Measurements from ENCODE around the gene LIPI. TPM values are rescaled to one million over a fixed set of nuclear protein-coding genes. Genes with fewer than 3 reads are reported as not detected.

LIPI gene
- total and polyA plus RNA-seq, 2 of the 13 experiments (the other 11 are each of a cell fraction or from before 2014, with no cell fraction given), result not detected

- no peak for FAIRE-seq
- BruUV-seq (replicated peaks), result no TSS peak
- Histone ChIP-seq H3K4me3 (replicated peaks in 1 of 3; ENCODE audit: insufficient read depth in 1 of 3, low read depth in 2 of 3, low read length in 3 of 3) (no peak overlapping the region), H3K79me2 (ENCODE audit: insufficient read depth, low read length) (no peaks in the 10 kb centered on the region), H4K20me1 (ENCODE audit: insufficient read depth, low read length) (no peaks in the 10 kb centered on the region), H2AFZ (ENCODE audit: low read length) (no peak overlapping the region), H3K9ac (ENCODE audit: insufficient read depth, low read depth, low read length) (no peak overlapping the region), H3K4me1 (ENCODE audit: insufficient read depth, low read length) (no peaks in the 10 kb centered on the region), H3K27me3 (ENCODE audit: control insufficient read depth in 1 of 2, insufficient read depth in 2 of 2, low read length in 2 of 2) (no peaks in the 10 kb centered on the region), H3K4me2 (ENCODE audit: low read depth, low read length) (no peak overlapping the region), H3K36me3 (replicated peaks in 1 of 2; ENCODE audit: control insufficient read depth in 1 of 2, insufficient read depth in 2 of 2, low read length in 2 of 2) (no peaks in the 10 kb centered on the region), H3K9me3 (ENCODE audit: low read length) (no peaks in the 10 kb centered on the region), H3K27ac (ENCODE audit: extremely low read length, insufficient read depth, low read length) (no peak overlapping the region)
- TF ChIP-seq SYNCRIP (IDR thresholded peaks at IDR 0.05; ENCODE audit: insufficient read depth, low read depth, low read length) (no peak), NBN (conservative IDR thresholded peaks at IDR 0.05) (no peak), ZNF260 (CRISPR knock-in tag; IDR thresholded peaks at IDR 0.05; ENCODE audit: borderline replicate concordance, low read depth) (no peak), THAP11 (CRISPR knock-in tag; IDR thresholded peaks at IDR 0.05) (no peak), ZNF343 (CRISPR knock-in tag; IDR thresholded peaks at IDR 0.05) (no peak), SRSF9 (IDR thresholded peaks at IDR 0.05; ENCODE audit: borderline replicate concordance, insufficient read depth, low read depth, low read length, poor library complexity, severe bottlenecking) (no peak)
- TF ChIP-seq, protein P1, sequence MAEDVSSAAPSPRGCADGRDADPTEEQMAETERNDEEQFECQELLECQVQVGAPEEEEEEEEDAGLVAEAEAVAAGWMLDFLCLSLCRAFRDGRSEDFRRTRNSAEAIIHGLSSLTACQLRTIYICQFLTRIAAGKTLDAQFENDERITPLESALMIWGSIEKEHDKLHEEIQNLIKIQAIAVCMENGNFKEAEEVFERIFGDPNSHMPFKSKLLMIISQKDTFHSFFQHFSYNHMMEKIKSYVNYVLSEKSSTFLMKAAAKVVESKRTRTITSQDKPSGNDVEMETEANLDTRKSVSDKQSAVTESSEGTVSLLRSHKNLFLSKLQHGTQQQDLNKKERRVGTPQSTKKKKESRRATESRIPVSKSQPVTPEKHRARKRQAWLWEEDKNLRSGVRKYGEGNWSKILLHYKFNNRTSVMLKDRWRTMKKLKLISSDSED (CRISPR knock-in tag; IDR thresholded peaks at IDR 0.05), result no peak
- TF ChIP-seq, protein P2, sequence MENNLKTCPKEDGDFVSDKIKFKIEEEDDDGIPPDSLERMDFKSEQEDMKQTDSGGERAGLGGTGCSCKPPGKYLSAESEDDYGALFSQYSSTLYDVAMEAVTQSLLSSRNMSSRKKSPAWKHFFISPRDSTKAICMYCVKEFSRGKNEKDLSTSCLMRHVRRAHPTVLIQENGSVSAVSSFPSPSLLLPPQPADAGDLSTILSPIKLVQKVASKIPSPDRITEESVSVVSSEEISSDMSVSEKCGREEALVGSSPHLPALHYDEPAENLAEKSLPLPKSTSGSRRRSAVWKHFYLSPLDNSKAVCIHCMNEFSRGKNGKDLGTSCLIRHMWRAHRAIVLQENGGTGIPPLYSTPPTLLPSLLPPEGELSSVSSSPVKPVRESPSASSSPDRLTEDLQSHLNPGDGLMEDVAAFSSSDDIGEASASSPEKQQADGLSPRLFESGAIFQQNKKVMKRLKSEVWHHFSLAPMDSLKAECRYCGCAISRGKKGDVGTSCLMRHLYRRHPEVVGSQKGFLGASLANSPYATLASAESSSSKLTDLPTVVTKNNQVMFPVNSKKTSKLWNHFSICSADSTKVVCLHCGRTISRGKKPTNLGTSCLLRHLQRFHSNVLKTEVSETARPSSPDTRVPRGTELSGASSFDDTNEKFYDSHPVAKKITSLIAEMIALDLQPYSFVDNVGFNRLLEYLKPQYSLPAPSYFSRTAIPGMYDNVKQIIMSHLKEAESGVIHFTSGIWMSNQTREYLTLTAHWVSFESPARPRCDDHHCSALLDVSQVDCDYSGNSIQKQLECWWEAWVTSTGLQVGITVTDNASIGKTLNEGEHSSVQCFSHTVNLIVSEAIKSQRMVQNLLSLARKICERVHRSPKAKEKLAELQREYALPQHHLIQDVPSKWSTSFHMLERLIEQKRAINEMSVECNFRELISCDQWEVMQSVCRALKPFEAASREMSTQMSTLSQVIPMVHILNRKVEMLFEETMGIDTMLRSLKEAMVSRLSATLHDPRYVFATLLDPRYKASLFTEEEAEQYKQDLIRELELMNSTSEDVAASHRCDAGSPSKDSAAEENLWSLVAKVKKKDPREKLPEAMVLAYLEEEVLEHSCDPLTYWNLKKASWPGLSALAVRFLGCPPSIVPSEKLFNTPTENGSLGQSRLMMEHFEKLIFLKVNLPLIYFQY (CRISPR knock-in tag; IDR thresholded peaks at IDR 0.05; ENCODE audit: borderline replicate concordance), result no peak
- TF ChIP-seq, protein P3, sequence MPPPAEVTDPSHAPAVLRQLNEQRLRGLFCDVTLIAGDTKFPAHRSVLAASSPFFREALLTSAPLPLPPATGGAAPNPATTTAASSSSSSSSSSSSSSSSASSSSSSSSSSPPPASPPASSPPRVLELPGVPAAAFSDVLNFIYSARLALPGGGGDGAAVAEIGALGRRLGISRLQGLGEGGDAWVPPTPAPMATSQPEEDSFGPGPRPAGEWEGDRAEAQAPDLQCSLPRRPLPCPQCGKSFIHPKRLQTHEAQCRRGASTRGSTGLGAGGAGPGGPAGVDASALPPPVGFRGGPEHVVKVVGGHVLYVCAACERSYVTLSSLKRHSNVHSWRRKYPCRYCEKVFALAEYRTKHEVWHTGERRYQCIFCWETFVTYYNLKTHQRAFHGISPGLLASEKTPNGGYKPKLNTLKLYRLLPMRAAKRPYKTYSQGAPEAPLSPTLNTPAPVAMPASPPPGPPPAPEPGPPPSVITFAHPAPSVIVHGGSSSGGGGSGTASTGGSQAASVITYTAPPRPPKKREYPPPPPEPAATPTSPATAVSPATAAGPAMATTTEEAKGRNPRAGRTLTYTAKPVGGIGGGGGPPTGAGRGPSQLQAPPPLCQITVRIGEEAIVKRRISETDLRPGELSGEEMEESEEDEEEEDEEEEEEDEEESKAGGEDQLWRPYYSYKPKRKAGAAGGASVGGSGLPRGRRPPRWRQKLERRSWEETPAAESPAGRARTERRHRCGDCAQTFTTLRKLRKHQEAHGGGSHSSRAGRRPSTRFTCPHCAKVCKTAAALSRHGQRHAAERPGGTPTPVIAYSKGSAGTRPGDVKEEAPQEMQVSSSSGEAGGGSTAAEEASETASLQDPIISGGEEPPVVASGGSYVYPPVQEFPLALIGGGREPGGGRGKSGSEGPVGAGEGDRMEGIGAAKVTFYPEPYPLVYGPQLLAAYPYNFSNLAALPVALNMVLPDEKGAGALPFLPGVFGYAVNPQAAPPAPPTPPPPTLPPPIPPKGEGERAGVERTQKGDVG (CRISPR knock-in tag; IDR thresholded peaks at IDR 0.05; ENCODE audit: borderline replicate concordance), result no peak
- TF ChIP-seq, protein P4, sequence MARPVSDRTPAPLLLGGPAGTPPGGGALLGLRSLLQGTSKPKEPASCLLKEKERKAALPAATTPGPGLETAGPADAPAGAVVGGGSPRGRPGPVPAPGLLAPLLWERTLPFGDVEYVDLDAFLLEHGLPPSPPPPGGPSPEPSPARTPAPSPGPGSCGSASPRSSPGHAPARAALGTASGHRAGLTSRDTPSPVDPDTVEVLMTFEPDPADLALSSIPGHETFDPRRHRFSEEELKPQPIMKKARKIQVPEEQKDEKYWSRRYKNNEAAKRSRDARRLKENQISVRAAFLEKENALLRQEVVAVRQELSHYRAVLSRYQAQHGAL (CRISPR knock-in tag; IDR thresholded peaks at IDR 0.05; ENCODE audit: not compliant biosample characterization), result no peak
- in situ Hi-C loops (cut with HindIII; ENCODE audit: extremely low pct_ligation_motif_present, low pct_unique_long_range_greater_than_20kb), result no loop called here
- ChIA-PET CTCF (ENCODE audit: low intra/inter-chr PET ratio, low total read pairs) (no interaction called here), POLR2A (no interaction called here)
- ATAC-seq, result no peak
- DNase-seq (ENCODE audit: low spot score), result no peak
- WGBS (ENCODE audit: low lambda C conversion rate), result 75% methylated on average over 12 of the region's 22 CpGs
- intact Hi-C loops (cut with micrococcal nuclease; ENCODE audit: unreplicated experiment), result no loop called here
Observed at GRCh38 chr21:14092834-14093560, 117.8 kb downstream of the LIPI start.

Measured in HepG2 (cell line).